ENCODE measurements around the gene MAMDC4.

The MAMDC4 gene

DNA sequence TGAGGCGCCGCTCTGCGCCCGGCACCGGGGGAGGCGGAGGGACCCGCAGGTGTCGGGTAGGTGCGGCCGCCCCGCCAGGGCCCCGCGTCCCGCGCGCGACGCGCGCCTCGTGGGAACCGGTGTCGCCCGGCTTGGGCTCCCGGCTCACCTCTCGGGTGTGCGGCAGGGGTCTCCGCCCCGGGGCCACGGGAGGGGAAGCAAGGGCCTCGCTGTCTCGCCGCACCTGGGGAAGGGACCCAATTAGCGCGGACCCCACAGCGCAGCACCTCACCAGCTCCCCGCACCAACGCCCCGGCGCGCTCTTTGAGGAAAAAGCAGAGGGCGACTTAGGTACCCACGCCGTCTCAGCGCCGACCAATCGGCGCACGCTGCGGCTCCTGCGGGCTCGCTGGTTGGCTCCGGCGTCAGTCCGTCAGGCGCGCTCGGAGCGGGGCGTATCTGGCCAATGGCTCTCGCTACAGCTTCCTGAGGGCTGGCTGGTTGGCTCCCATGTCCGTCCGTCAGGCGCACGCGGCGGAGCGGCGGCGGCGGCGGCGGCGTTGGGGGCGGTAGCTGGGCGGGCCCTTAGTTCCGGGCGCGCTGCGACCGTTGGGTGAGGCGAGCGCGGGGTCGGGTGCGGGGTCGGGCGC is 33.9 kb downstream of the MAMDC4 start, which contains the start of gene TRAF2:
TSS of gene TRAF2 (plus strand) at position 567 of the 629 bp plus-strand sequence. CDS start 12,225 bp downstream, outside the sequence.
- peak; percentile 83 to 96 (median 93) for DNase-seq (ENCODE audit: low read depth in 4 of 4, low spot score in 1 of 4)

DNA sequence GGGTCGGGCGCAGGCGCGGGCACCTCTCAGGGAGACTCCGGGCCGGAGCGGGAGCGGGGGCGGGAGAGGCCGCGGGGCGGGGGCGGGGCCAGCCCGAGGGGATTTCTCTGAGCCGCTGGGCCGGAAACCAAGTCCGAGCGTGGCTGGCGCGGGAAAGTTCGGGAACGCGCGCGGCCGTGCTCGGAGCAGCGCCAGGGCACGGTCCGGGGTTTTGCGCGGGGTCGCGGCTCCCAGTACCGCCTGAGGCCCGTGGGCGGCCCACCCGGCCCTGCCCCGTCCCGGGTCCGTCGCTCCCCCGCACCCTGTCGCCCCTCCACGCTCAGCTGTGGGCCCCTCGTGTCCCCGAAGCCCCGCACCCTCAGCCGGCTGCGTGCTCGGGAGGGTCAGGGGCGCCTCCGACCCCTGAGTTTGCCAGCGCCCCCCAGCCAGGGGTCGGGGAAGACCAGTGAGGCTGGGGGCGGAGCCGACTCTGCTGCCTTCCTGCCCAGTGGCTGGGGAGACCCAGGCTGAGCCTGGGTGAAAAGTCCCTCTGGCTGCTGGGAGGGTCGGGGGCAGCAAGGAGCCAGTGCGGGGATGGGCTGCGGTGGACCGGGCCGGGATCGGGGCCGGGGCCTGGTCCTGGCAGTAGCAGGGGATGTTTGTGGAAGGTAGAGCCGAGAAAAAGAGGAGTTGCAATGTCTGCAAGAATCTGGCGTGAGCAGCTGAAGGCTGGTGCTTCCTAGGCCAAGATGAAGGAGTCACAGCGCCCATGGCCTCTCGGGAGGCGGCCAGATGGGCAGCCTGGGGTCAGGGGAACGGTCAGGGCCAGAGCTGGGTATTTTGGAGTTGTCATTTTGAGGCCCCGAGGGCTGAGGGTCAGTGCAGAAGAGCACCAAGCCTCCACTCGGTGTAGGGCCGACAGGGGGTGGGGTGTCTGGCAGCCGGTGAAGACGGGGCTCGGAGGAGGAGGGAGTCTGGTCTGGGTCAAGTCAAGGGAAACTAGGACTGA is 34.8 kb downstream of the MAMDC4 start:
- DNase-seq (ENCODE audit: low read depth in 4 of 4, low spot score in 1 of 4), result peak in 1 of 4 experiments; percentile 46

DNA sequence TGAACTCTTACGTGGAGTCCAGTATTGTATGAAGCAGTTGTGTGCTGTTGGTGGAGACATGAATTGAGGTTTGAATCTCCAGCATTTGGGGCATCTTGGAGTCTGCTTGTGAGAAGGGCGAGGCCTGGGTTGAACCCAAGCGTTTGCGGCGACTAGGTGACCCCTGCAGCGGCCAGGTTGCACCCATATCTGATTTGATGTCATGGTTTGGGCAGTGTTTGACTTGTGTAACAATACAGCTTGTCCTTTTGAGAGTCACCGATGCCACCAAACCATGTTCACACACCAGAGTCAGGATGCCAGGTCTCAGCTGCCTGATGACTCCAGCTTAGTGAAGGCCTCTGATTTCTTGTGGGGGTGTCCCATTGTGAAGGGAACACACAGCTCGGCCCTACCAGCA is 36.3 kb downstream of the MAMDC4 start:
- no peak for DNase-seq (ENCODE audit: low read depth in 4 of 4, low spot score in 1 of 4)

DNA sequence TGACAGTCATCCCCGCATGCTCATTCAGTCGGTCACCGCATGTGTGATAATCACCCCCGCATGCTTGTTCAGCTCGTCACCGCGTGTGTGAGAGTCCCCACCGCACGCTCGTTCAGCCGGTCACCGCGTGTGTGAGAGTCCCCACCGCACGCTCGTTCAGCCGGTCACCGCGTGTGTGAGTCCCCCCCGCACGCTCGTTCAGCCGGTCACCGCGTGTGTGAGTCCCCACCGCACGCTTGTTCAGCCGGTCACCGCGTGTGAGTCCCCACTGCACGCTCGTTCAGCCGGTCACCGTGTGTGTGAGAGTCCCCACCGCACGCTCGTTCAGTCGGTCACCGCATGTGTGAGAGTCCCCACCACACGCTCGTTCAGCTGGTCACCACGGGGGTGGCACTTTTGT is 37.7 kb downstream of the MAMDC4 start:
- no peak for DNase-seq (ENCODE audit: low read depth in 4 of 4, low spot score in 1 of 4)

DNA sequence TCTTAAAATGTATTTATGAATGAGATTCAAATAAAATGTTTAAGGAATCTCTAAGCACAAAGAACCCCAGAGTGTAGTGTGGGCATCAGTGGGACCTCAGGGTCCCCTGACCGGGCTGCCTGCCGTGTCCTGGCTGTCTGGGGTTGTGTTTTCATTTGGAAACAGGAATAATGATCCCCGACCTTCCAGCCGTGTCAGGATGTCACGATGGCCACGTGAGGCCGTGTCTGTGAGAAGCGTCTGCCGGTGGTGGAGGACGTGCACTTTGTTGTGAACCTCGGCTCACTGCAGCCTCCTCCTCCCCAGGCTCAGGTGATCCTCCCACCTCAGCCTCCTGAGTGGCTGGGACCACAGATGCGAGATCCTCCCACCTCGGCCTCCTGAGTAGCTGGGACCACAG is 38.5 kb downstream of the MAMDC4 start:
- no peak for DNase-seq (ENCODE audit: low read depth in 4 of 4, low spot score in 1 of 4)

DNA sequence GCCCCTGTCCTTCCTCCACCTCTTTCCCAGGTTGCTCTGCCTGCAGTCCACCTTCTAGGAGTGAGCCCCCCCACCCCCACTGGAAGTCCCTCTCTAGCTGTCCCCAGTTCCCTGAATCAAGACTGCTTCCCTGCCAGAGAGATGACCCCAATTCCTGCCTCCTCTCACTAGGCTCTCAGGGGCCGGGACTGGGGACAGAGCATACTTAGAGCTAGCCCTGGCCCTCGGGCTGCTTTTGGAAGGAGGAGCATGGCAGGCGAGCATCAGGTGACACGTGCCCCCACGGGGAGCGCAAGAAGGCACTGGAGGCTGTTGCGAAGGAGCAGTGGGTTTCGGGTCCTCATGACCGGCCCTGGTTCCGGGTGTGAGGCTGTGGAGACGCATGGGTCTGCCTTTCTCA is 43.9 kb downstream of the MAMDC4 start:
- no peak for DNase-seq (ENCODE audit: low read depth in 4 of 4, low spot score in 1 of 4)

DNA sequence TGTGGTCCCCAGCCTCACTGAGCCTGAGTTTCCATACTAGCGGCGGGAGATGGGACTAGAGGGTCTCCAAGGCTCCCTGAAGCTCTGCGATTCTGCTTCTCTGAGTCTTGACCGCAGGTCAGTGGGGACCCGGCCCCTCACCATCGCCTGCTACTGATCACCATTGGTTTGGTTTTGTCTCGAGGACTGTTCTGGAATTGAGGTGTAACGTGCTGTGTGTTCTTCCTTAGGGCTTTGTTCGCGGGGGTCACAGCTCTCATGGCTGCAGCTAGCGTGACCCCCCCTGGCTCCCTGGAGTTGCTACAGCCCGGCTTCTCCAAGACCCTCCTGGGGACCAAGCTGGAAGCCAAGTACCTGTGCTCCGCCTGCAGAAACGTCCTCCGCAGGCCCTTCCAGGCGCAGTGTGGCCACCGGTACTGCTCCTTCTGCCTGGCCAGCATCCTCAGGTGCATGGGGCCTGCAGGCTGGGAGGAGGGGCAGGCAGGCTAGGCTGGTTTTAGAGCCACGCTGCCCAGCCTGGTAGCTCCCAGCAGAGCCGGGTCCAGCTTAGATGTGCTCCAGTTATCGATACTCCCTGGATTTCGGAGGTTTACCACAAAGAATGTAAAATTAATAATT is 46.4 kb downstream of the MAMDC4 start:
- no peak for DNase-seq (ENCODE audit: low read depth in 4 of 4, low spot score in 1 of 4)

DNA sequence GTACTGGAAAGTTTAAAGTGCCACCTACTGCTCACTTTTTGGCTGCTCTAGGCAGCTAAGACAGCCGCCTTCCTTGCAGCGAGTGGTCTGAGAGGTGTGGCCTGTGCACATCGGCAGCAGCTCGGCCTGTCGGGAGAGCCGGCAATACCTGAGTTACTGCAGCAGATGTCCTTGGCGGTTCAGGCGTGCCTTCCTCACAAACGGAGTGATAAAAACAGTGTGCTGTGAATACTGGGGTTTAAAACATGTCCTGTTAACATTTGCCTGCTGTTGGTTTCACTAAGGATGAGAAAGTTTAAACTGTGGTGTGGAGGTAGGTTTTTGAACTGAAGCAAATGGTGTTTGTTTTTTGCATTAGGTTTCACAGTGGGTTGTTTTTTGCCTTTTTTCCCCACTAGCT is 47.0 kb downstream of the MAMDC4 start:
- no peak for DNase-seq (ENCODE audit: low read depth in 4 of 4, low spot score in 1 of 4)

DNA sequence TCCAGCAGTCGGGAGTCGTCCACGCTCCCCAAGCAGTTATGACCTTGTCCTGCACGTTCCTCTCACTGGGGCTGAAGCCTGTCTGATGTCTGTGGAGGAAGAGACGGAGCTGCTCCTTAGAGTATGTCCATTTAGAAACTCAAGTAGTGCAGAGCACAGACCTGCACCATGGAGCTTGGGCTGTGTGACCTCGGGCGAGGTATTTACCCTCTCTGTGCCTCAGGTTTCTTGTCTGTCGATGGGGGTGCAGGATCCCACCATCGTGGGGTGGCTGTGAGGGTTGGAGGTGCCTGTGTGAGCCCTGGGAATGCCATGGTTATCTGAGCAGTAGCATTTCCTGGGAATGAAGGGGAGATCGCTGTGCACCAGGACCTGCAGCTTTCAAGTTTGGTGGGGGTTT is 48.4 kb downstream of the MAMDC4 start:
- DNase-seq (ENCODE audit: low read depth in 4 of 4, low spot score in 1 of 4), result no peak

DNA sequence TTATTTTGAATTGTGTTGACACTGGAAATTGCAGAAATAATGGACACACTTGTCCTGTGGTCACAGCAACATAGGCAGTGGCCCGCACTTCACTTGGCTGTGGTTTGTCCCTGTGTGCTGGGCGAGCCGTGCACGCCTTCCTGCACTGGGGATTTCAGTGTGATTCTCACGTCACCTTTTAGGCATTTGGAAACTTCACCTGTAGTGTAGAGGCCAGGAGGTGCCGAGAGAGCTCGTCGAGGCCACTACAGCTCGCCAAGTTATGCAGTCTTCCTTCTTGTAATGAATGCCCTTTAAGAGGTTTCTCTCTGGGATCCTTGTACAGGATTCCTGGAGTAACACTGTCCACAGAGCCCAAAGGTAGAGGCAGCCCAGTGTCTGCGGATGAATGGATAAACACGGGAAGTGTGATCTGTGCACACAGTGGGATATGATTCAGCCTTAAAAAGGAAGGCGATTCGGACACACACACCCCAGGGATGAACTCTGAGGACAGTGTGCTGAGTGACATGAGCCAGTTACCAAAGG is 48.9 kb downstream of the MAMDC4 start:
- DNase-seq (ENCODE audit: low read depth in 4 of 4, low spot score in 1 of 4), result no peak

DNA sequence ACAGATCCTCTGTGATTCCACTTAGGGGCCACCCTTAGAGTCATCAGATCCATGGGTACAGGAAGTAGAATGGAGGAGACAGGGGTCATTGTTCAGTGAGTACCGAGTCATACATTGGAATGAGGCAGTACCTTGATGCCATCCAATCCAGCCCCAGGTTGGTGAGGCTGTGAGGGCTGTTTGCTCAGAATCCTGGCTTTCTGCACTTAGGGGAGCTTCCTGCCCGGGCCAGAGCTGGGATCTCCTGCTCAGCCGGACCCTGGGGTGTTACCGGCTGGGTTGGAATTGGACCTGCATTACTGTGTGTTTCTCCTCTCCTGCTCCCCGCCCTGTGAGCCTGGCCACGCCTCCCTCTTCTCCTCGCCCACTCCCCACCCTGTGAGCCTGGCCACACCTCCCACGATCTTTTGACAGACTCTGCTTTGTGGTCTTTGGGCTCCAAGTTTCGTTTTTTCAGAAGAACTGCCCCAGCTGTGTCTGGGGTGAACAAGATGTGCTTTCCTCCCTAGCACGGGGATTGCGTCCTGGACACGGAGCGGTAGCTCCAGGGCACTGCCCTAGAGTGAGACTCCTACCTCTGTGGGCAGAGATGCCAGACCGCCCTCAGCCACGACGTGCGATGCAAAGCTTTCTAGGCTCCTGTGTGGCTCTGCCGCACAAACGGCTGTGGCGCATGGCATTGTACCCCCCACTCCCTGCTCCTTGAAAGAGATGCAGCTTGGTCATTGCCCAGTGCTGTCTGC is 49.5 kb downstream of the MAMDC4 start:
- peak; percentile 47 to 75 (median 54) for DNase-seq (ENCODE audit: low read depth in 4 of 4, low spot score in 1 of 4)

DNA sequence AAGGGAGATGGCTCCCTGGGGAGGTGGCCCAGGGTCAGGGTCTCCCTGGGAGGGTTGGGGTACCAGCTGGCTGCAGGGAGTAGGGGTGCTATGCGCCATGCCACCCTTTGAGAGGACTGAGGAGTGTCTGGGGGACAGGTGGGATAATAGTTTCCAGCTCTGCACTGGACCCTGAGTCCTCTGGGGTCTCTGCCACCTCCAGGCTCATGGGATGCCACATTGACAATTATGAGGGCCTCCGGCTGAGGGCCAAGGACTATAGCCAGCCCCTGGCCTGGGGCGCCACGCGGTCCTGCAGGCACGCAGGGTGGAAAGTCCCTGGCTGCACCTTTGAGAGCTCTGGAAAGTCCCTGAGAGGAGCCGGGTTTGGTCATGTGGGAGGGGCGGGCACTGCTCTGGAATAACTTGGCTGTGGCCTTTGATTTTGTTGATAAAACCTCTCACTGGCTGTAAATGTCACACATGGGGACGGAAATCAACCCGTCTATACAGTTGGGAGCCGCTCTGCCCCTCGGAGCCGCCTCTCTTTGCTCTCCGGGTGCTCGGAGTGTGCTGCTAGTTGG is 50.2 kb downstream of the MAMDC4 start:
- peak; percentile 57 to 86 (median 72) for DNase-seq (ENCODE audit: low read depth in 4 of 4, low spot score in 1 of 4)

DNA sequence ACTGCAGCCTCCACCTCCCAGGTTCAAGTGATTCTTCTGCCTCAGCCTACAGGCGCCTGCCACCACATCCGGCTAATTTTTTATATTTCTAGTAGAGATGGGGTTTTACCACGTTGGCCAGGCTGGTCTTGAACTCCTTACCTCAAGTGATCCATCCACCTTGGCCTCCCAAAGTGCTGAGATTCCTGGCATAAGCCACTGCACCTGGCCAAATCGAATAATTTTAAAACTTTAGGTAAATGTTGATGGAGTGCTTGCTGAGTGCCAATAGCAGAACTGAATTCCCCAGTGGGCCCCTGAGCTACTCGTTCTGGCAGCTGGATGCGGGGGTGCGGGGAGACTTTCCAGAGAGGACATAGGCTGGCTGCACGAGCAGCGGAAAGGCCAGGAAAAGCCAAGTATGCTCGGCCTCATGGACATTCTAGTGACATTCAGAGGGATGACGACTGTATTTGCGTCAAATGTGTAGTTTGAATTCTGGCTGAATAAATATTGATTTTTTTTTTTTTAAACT is 51.0 kb downstream of the MAMDC4 start:
- DNase-seq (ENCODE audit: low read depth in 4 of 4, low spot score in 1 of 4), result no peak

DNA sequence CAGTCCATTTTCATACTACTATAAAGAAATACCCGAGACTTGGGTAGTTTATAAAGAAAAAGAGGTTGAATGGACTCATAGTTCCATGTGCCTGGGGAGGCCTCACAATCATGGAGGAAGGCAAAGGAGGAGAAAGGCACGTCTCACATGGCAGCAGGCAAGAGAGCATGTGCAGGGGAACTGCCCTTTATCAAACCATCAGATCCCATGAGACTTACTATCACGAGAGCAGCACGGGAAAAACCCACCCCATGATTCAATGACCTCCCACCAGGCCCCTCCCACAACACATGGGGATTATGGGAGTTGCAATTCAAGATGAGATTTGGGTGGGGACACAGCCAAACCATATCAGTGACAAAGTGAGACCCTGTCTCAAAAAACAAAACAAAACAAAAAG is 54.1 kb downstream of the MAMDC4 start:
- DNase-seq (ENCODE audit: low read depth in 4 of 4, low spot score in 1 of 4), result no peak

DNA sequence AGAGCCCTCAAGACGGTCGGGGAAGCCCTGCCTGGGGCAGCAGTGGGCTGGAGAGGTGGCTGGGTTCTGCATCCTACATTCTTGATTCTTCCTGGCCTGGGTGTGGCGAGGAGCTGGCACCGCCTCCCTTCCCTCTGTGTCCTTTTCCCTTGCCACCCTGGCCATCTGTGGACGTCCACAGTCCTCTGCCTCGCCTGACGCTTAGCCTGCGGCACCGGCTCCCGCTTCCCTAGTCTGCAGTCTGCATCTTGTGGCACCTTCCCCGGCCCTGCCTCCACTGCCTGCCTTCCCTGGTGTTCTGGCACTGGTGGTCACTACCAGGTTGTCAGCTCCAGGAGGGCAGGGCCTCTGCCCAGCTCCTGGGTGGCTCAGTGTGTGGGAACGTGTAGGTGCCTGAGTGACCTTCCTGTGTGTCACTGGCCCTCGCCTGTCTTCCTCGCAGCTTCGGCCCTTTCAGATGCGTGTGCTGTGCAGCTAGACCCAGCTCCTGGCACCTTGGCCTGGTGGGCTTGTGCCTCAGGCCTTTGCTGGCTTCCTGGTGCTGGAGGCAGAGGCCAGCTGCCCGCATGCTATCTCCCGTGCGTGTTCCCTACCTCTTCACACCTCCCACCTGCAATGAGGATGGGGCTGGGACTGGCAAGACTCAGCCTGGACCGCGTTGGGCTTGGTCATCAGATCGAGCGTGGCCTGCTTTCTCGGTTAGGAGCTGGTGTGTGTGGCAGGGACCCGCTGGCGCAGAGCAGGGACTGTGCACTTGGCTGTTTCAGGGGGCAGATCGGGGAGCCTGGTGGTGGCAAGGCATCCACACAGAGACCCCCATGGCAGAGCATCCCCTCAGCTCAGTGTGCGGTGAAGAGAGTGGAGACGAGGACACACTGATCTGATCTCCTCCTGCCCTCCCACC is 55.1 kb downstream of the MAMDC4 start:
- no peak for DNase-seq (ENCODE audit: low read depth in 4 of 4, low spot score in 1 of 4)

Measured in stimulated activated CD4-positive, alpha-beta T cell treated with anti-CD3 and anti-CD28 coated beads, Interleukin-1b, Interleukin-23, amount 100 ng/mL, for 24 hours (primary cell).